Measurements from ENCODE around the gene BOD1L1.

The BOD1L1 gene

DNA sequence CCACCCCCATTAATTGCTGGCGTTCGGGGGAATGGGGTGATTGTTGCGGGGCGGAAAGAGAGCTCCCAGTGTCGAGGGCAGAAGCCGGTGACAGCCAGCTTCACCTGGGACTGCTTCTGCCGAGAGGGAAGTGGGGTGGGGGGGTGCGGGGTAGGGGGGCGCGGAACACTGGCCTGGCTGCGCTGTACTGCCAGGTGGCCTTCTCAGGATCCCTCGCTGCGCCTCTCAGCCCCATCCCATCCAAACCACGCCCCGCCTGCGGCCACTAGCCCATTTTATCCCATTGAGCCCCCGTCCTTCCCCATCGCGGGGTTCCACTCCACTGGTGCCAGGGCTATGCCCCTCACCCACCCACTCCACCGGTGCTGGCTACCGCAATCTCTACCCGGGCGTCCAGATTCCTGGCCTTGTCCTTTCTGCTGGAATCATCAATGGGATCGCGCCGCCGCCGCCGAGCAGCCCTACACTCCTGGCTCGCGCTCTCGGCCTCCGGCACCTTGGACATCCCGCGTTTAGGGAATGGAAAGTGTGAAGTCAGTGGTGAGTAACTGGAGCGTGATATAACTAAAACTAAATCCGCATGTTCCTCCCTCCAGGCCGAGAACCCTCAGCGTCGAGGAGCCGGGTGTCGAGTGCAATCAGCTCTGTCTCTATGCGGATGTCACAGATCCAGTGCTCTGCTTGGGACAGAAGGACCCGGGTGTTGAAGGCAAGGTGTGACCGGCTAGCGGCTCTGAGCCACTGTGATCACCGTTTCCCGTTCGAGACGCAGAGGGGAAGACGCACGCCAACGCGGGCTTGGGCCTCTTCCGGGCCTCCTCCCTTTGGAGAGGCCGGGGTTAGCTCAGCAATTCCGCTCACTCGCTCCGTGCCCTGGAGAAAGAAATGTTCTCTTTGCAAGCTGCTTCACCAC is 103.7 kb downstream of the BOD1L1 start:
- TF ChIP-seq, protein P1, sequence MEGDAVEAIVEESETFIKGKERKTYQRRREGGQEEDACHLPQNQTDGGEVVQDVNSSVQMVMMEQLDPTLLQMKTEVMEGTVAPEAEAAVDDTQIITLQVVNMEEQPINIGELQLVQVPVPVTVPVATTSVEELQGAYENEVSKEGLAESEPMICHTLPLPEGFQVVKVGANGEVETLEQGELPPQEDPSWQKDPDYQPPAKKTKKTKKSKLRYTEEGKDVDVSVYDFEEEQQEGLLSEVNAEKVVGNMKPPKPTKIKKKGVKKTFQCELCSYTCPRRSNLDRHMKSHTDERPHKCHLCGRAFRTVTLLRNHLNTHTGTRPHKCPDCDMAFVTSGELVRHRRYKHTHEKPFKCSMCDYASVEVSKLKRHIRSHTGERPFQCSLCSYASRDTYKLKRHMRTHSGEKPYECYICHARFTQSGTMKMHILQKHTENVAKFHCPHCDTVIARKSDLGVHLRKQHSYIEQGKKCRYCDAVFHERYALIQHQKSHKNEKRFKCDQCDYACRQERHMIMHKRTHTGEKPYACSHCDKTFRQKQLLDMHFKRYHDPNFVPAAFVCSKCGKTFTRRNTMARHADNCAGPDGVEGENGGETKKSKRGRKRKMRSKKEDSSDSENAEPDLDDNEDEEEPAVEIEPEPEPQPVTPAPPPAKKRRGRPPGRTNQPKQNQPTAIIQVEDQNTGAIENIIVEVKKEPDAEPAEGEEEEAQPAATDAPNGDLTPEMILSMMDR (IDR thresholded peaks at IDR 0.05; ENCODE audit: insufficient read depth, low read length, missing control alignments) = no peak
- ChIA-PET CTCF (interaction anchor here (0.6 to 1.3 kb wide), 2 partner anchors 18 to 165 kb away, joined by 3 read pairs; no protein-coding TSS in a partner anchor), POLR2A (no interaction called here)
- no peak for DNase-seq (ENCODE audit: low read depth, low spot score)
- no peak overlapping the region for H3K4me3 ChIP-seq (ENCODE audit: low read depth, low read length)

- no peak overlapping the region for H3K4me3 ChIP-seq (ENCODE audit: low read depth, low read length)
- no peak for DNase-seq (ENCODE audit: low read depth, low spot score)
- POLR2A ChIA-PET = no interaction called here
- TF ChIP-seq, protein P1 (IDR thresholded peaks at IDR 0.05; ENCODE audit: insufficient read depth, low read length, missing control alignments) = no peak
- CTCF ChIA-PET = no interaction called here
Measured at GRCh38 chr4:13523105-13523477, 104.4 kb downstream of the BOD1L1 start.

DNA sequence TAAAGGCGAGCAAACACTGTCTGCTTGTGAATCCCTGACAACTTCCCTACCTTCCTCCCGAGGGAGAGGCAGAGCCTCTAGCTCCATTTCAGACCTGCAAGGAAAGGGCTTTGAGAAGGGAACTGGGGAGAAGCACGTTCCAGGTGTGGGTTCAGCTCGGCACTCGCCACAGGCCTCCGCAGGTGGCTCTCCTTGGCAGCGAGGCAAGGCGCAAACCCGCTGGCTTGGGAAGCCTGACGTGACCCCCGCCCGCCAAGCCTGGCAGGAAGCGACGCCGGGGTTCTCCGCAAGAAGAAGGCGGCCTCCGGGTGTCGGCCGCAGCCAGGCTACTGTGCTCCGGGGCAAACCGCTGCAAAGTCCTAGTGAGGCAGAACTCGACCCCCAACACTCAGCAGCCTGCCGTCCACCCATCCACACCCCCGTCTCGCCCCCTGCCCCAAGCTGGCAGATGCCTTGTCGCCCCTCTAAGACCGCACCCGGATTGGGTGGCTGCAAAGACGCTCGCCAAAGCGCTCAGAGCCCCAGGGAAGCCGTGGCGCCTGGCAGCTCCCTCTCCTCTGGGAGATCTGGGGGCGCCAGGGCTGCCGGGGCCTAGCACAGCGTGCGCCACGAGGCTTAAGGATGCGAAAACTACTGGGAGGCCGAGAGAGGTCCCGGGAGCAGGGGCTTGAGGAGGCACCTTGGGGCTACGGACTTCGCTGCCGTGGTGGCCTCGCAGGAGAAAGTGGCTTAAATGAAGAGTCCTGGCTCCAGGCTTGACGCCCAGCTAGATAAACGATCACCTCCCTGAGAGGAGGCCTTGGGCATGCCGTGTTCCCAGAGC is 105.0 kb downstream of the BOD1L1 start:
- H3K4me3 ChIP-seq (ENCODE audit: low read depth, low read length) = no peak overlapping the region
- POLR2A ChIA-PET = no interaction called here
- DNase-seq (ENCODE audit: low read depth, low spot score) = no peak
- TF ChIP-seq, protein P1 (IDR thresholded peaks at IDR 0.05; ENCODE audit: insufficient read depth, low read length, missing control alignments) = no peak
- CTCF ChIA-PET = no interaction called here

- ChIA-PET POLR2A (no interaction called here), CTCF (interaction anchor here (1.2 kb wide), 1 partner anchor 28 kb away, joined by 3 read pairs; no protein-coding TSS in a partner anchor)
- no peak for DNase-seq (ENCODE audit: low read depth, low spot score)
- no peak overlapping the region for H3K4me3 ChIP-seq (ENCODE audit: low read depth, low read length)
- TF ChIP-seq, protein P1 (IDR thresholded peaks at IDR 0.05; ENCODE audit: insufficient read depth, low read length, missing control alignments) = no peak
Measured at GRCh38 chr4:13521047-13521446, 106.5 kb downstream of the BOD1L1 start.

All from AG04449 (cell line).